Glomerular visceral epithelial cell (primary cell): ENCODE results near the gene DNAJA4.

ENCODE experiments used
- DNase-seq: peaks from one replicate; pipeline ENCODE4 v3.0.0-alpha.2; 2016; ENCODE audit errors: extremely low spot score

Gene DNAJA4

GRCh38 chr15:78264304-78265136 is at the start of gene DNAJA4:
TSS of gene DNAJA4 (plus strand) at chr15:78264562. CDS start at chr15:78264764, 202 bp downstream.
- no peak for DNase-seq

DNA sequence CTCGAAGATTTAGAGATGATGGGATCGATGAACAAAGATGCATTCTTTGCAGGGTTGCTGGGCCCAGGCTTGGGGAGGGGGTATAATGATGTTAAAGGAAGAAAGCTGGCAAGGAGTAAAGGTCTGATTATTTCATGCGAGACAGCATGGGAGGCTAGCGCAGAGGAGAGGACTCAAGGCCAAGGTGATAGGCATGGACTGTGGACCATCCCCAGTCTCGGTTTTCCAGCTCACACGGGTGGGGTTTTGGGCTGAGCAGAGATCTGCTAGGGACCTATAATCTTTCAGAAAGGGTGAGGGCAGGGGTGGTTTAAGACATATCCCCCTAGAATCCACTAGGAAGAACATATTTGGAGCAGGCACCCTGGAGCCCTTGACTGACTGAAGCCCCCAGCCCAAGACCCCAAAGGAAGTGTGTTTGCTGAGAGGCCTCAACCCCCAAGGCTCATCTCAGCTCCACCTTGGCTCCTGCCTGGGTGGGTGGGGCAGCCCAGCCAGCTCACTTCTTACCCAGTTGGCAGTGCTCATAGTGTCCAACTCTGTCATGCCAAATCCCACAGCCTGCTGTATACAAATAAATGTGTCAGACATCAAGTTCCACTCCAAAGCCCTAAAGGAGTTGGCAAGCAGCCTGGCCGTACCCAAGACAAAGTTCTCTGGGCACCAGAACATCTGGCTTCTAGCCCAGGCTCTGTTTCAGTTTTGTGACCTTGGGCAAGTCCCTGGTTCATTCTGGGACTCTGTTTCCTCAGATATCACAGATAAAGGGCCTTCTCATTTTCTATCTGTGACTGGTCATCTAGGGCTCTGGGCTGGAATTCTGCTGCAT is 47.9 kb upstream of the DNAJA4 start:
- DNase-seq = peak; percentile 26

GRCh38 chr15:78220713-78221112 is 43.6 kb upstream of the DNAJA4 start:
- no peak for DNase-seq

DNA sequence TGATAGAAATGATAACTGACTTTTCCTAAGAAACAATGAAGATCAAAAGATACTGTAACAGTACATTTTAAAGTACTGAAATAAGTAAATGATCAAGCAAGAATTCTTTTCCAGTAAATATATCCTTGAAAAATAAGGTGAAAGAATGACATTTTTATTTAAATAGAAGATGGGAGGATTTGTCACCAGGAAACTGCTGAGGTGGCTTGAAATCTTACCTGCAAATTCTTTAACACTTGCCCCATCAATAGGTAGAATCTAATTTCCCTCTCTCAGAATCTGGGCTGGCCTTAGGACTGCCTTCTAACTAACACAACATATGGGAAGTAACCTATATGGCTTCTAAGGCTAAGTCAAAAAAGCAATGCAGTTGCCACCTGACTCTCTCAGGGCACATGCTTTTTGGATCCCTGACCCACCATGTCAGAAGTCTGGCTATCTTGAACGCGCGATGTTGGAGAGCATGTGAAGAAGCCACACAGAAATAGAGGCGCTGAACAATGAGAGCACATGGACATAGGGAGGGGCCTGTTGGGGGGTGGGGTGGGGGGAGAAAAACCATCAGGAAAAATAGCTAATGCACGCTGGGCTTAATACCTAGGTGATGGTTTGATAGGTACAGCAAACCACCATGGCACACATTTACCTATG is 41.5 kb upstream of the DNAJA4 start:
- no peak for DNase-seq

GRCh38 chr15:78223396-78224022 is 40.9 kb upstream of the DNAJA4 start:
- DNase-seq = no peak

GRCh38 chr15:78224023-78224411 is 40.3 kb upstream of the DNAJA4 start:
- no peak for DNase-seq

GRCh38 chr15:78225783-78226541 is 38.4 kb upstream of the DNAJA4 start:
- no peak for DNase-seq

- no peak for DNase-seq
Measured at GRCh38 chr15:78228356-78228996, 35.9 kb upstream of the DNAJA4 start.

GRCh38 chr15:78229431-78230406 is 34.6 kb upstream of the DNAJA4 start:
- DNase-seq = no peak

- no peak for DNase-seq
Measured at GRCh38 chr15:78232951-78233350, 31.4 kb upstream of the DNAJA4 start.

DNA sequence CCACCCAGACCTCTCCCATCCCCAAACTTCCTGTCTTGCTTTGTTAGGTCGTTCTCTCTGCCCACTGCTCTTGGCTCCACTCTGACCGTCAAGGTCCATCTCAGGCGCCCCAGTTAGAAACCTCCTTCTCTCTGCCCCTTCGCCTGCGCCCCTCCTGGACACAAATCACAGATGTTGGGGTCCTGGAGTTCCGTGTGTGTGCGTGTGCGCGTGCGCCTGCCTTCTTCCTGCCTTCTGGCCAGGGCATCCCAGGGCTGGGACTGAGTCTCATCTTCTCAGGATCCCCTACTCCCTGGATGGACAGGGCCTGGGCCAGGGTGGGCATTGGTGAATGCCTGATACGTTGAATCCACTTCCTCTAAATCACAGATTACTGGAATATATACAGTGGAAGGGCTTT is 30.9 kb upstream of the DNAJA4 start:
- no peak for DNase-seq

- DNase-seq = no peak
Measured at GRCh38 chr15:78234515-78235040, 29.8 kb upstream of the DNAJA4 start, which contains the start of gene ACSBG1. TSS of gene ACSBG1 (minus strand) at chr15:78234565. CDS start at chr15:78234501, 64 bp downstream.

GRCh38 chr15:78236491-78236890 is 27.9 kb upstream of the DNAJA4 start:
- DNase-seq = no peak

GRCh38 chr15:78237146-78237545 is 27.2 kb upstream of the DNAJA4 start:
- DNase-seq = no peak

DNA sequence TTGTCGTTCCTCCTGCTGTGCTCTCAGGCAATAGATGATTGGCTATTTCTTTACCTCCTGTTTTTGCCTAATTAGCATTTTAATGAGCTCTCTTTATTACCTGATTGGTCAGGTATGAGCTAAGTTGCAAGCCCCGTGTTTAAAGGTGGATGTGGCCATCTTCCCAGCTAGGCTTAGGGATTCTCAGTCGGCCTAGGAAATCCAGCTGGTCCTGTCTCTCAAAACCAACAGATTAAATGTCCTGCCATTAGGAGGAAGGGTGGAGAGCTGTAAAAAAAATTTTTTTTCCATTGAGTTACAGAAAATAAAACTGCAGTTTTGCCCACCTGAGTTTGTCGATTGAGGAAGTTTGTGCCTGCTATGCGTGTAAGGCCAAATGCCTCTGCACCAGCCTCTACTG is 24.6 kb upstream of the DNAJA4 start:
- DNase-seq = no peak

GRCh38 chr15:78241017-78241416 is 23.3 kb upstream of the DNAJA4 start:
- peak; percentile 75 for DNase-seq

DNA sequence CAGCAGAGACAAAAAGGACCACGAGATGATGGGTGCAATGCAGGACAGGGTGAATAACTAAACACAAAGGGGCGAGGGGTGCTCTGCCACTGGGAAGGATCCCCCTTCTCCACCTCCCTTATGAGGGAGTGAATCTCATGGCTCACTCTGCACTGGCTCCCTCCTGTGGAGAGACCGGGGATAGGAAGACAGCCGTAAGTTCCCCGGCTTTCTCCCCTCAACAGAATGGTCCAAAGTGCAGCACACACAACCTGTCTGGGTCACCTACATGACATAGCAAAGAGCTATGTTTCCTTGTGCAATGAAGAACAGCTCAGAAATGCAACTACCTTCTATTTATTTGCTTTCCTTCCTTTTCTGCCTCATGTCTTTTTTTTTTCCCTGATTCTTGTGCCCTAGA is 22.2 kb upstream of the DNAJA4 start:
- peak; percentile 14 for DNase-seq

DNA sequence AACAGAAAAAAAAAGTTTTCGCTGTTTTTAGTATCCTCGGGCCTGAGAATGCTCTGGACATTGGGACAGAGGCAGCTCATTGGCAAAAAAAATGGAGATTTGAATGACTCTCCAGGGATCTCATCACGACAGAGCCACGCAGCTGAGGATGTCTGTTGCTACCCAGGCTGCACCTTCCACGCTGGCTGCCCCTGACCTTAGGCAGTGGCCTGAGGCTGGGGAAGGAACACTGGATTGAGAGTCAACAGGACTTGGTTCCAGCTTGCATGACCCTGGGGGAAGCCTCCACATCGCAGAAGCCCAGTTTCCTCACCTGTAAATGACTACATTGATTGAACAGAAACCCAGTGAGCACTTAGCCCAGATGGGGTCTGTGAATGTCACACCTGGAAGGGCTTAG is 21.3 kb upstream of the DNAJA4 start:
- no peak for DNase-seq

- DNase-seq = peak; percentile 77
Measured at GRCh38 chr15:78243491-78243941, 20.8 kb upstream of the DNAJA4 start.
